GM18858 (cell line): Measurements from ENCODE around the gene OAT.
A peak's percentile ranks its signal among the peaks of the same experiment; 100 is the strongest.

Experiments
- ATAC-seq: cut with Tn5 transposase; IDR thresholded peaks from one replicate; pipeline ENCODE4 v1.9.1; 2021; ENCODE audit not compliant: unreplicated experiment

OAT gene

GRCh38 chr10:124418726-124419501 lies at the start of gene OAT:
TSS of gene OAT (minus strand) at chr10:124418923. CDS start at chr10:124412171, 6,752 bp downstream.
- ATAC-seq, result peak; percentile 91

GRCh38 chr10:124467165-124467564 lies 48.4 kb upstream of the OAT start:
- ATAC-seq, result no peak

GRCh38 chr10:124465777-124466488 lies 47.2 kb upstream of the OAT start:
- ATAC-seq, result no peak

- peak; percentile 43 for ATAC-seq
Observed at GRCh38 chr10:124465003-124465776, 46.5 kb upstream of the OAT start.

- no peak for ATAC-seq
Observed at GRCh38 chr10:124464028-124464965, 45.6 kb upstream of the OAT start.

- ATAC-seq, result no peak
Observed at GRCh38 chr10:124462348-124462695, 43.6 kb upstream of the OAT start.

GRCh38 chr10:124461642-124462347 lies 43.1 kb upstream of the OAT start, which contains the start of gene LHPP:
TSS of gene LHPP (plus strand) at chr10:124461823. CDS start at chr10:124461863, 40 bp downstream.
- peak; percentile 79 for ATAC-seq

- no peak for ATAC-seq
Observed at GRCh38 chr10:124460144-124460543, 41.4 kb upstream of the OAT start.

- ATAC-seq, result no peak
Observed at GRCh38 chr10:124459395-124459794, 40.7 kb upstream of the OAT start.

- ATAC-seq, result no peak
Observed at GRCh38 chr10:124458889-124459288, 40.2 kb upstream of the OAT start.

GRCh38 chr10:124458473-124458872 lies 39.8 kb upstream of the OAT start:
- no peak for ATAC-seq

GRCh38 chr10:124455441-124455840 lies 36.7 kb upstream of the OAT start:
- no peak for ATAC-seq

GRCh38 chr10:124453960-124454610 lies 35.4 kb upstream of the OAT start:
- ATAC-seq, result no peak

- ATAC-seq, result no peak
Observed at GRCh38 chr10:124451276-124451675, 32.6 kb upstream of the OAT start.

- ATAC-seq, result no peak
Observed at GRCh38 chr10:124450783-124451057, 32.0 kb upstream of the OAT start.

GRCh38 chr10:124450012-124450782 lies 31.5 kb upstream of the OAT start, which contains the start of gene NKX1-2:
TSS of gene NKX1-2 (minus strand) at chr10:124450035. CDS start at chr10:124449943, 92 bp downstream.
- no peak for ATAC-seq

GRCh38 chr10:124449170-124450011 lies 30.7 kb upstream of the OAT start:
- no peak for ATAC-seq

GRCh38 chr10:124448696-124449169 lies 30.0 kb upstream of the OAT start:
- no peak for ATAC-seq
